ENCODE results near the gene PLEKHA5.
"Not testable (repeated sequence)": the region's sequence is repeated elsewhere in the genome, so short reads cannot be mapped to it uniquely, and the experiment has no call there.

PLEKHA5 gene

GRCh38 chr12:19409376-19409775 is 279.8 kb downstream of the PLEKHA5 start:
- no peak for DNase-seq (ENCODE audit: low read depth in 2 of 2)

- no peak for DNase-seq (ENCODE audit: low read depth in 2 of 2)
Observed at GRCh38 chr12:19410211-19410610, 280.7 kb downstream of the PLEKHA5 start.

- no peak for DNase-seq (ENCODE audit: low read depth in 2 of 2)
Observed at GRCh38 chr12:19410629-19411185, 281.2 kb downstream of the PLEKHA5 start.

- DNase-seq (ENCODE audit: low read depth in 2 of 2): no peak
Observed at GRCh38 chr12:19411234-19412204, 282.0 kb downstream of the PLEKHA5 start.

- no peak for DNase-seq (ENCODE audit: low read depth in 2 of 2)
Observed at GRCh38 chr12:19412844-19413243, 283.3 kb downstream of the PLEKHA5 start.

- not testable (repeated sequence) for DNase-seq (ENCODE audit: low read depth in 2 of 2)
Observed at GRCh38 chr12:19413582-19413981, 284.0 kb downstream of the PLEKHA5 start.

GRCh38 chr12:19415563-19415962 is 286.0 kb downstream of the PLEKHA5 start:
- no peak for DNase-seq (ENCODE audit: low read depth in 2 of 2)

- no peak for DNase-seq (ENCODE audit: low read depth in 2 of 2)
Observed at GRCh38 chr12:19419086-19419485, 289.6 kb downstream of the PLEKHA5 start.

GRCh38 chr12:19421503-19422282 is 292.2 kb downstream of the PLEKHA5 start:
- no peak for DNase-seq (ENCODE audit: low read depth in 2 of 2)

GRCh38 chr12:19423166-19423930 is 293.8 kb downstream of the PLEKHA5 start:
- DNase-seq (ENCODE audit: low read depth in 2 of 2): no peak
